ENCODE measurements around the gene PARD3. TPM values are rescaled to one million over a fixed set of nuclear protein-coding genes. Genes with fewer than 3 reads are reported as not detected.

Gene PARD3
- total RNA-seq, 4 donors from 2014 or later, result 30.9 to 54.6 (median 40.0) TPM

- no peak for DNase-seq (ENCODE audit: low spot score)
- ATAC-seq (ENCODE audit: low FRiP score), result no peak
- TF ChIP-seq CTCF (IDR thresholded peaks at IDR 0.05), result no peak
These were observed 10.3 kb upstream of the PARD3 start for GRCh38 chr10:34825414-34825813.

GRCh38 chr10:34824870-34825269, 9.8 kb upstream of the PARD3 start:
- ATAC-seq (ENCODE audit: low FRiP score) (no peak), DNase-seq (ENCODE audit: low spot score) (no peak)
- TF ChIP-seq CTCF (IDR thresholded peaks at IDR 0.05), result no peak

GRCh38 chr10:34821587-34822585, 6.8 kb upstream of the PARD3 start:
- ATAC-seq (ENCODE audit: low FRiP score) (no peak), DNase-seq (ENCODE audit: low spot score) (no peak)
- TF ChIP-seq CTCF (IDR thresholded peaks at IDR 0.05), result no peak

- DNase-seq (ENCODE audit: low spot score) (no peak), ATAC-seq (ENCODE audit: low FRiP score) (no peak)
- TF ChIP-seq CTCF (IDR thresholded peaks at IDR 0.05), result no peak
These were observed 2.5 kb upstream of the PARD3 start for GRCh38 chr10:34817586-34817985.

- no peak for TF ChIP-seq CTCF (IDR thresholded peaks at IDR 0.05)
- DNase-seq (ENCODE audit: low spot score), result no peak
- ATAC-seq (ENCODE audit: low FRiP score), result no peak
These were observed 2.0 kb upstream of the PARD3 start for GRCh38 chr10:34817054-34817453.

GRCh38 chr10:34816501-34817002, 1.5 kb upstream of the PARD3 start:
- TF ChIP-seq CTCF (IDR thresholded peaks at IDR 0.05), result no peak
- no peak for ATAC-seq (ENCODE audit: low FRiP score)
- no peak for DNase-seq (ENCODE audit: low spot score)

- ATAC-seq (ENCODE audit: low FRiP score) (no peak), DNase-seq (ENCODE audit: low spot score) (no peak)
- TF ChIP-seq CTCF (IDR thresholded peaks at IDR 0.05), result no peak
These were observed 995 bp upstream of the PARD3 start for GRCh38 chr10:34816085-34816496.
